Type B pancreatic cell (in vitro differentiated cells): ENCODE data around the gene QSOX1. TPM values are rescaled to one million over a fixed set of nuclear protein-coding genes. Genes with fewer than 3 reads are reported as not detected.

Source experiments
- DNase-seq: peaks from one replicate; pipeline ENCODE4 v3.0.0; 2021; ENCODE audit warnings: mixed read lengths; ENCODE audit not compliant: unreplicated experiment; ENCODE audit errors: extremely low spot score
- H3K27ac Mint-ChIP-seq: 2 replicates; pipeline ENCODE4 v1.8.0; 2021; ENCODE audit warnings: mild to moderate bottlenecking, mixed read lengths
- H3K27me3 Mint-ChIP-seq: 2 replicates; pipeline ENCODE4 v1.8.0; 2021; ENCODE audit warnings: mixed read lengths
- H3K36me3 Mint-ChIP-seq: 2 replicates; pipeline ENCODE4 v1.8.0; 2021; ENCODE audit warnings: mixed read lengths
- H3K4me1 Mint-ChIP-seq: one replicate; pipeline ENCODE4 v1.8.0; 2021; ENCODE audit warnings: mixed read lengths; ENCODE audit not compliant: unreplicated experiment
- H3K4me3 Mint-ChIP-seq: 2 replicates; pipeline ENCODE4 v1.8.0; 2021; ENCODE audit warnings: mild to moderate bottlenecking, mixed read lengths
- H3K9me3 Mint-ChIP-seq: 2 replicates; pipeline ENCODE4 v1.8.0; 2021; ENCODE audit warnings: mixed read lengths
- total RNA-seq: library from RNA; stranded (reverse); gene quantifications from 2 replicates; pipeline ENCODE4 v1.2.1, GENCODE V29; 2021; ENCODE audit warnings: low replicate concordance
- TF ChIP-seq, protein P1 (sequence below): fragments of 200-600 bp; sonication (generic); conservative IDR thresholded peaks from 2 replicates; pipeline ENCODE4 v1.5.0; 2021; ENCODE audit warnings: antibody characterized with exemption, mild to moderate bottlenecking

QSOX1 gene
- total RNA-seq, 1 donor from 2014 or later: 96.0 TPM

DNA sequence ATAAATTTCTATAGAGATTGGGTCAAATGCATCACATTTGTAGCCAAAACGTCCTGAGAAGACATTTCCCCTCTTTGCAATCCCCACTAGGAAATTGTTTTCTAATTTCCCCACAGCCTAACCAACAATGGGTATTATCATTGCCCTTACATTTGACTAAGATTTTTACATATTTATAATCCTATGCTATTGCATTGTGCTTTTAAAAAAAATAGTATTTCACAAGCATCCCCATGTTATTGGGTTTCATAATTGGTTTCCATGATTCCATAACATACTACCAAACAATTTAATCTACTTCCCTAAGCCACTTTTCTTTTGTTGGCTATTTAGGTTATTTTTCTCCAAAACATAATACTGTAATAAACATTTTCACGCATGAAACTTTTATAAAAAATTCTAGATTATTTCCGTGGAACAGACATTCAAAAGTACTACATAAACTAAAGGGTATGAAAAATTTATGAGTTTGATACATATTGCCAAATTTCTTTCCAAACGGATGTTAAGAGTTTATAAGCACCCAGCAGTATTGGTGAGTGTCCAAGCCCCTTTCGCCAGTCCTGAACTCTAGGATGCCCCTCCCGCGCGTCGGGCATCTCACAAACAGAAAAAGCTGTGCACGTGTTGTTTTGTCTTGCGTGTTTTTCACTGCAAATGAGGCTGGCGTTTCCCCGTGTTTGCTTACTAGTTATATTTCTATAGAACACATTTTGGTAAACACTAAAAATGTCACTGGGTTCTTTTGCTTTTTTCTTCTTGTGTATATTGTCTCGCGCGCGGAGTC is 73.4 kb downstream of the QSOX1 start:
- H3K9me3 Mint-ChIP-seq: no peaks in the 10 kb centered on the region
- H3K27me3 Mint-ChIP-seq: peaks cover 92% of the 10 kb centered on the region
- no peaks in the 10 kb centered on the region for H3K36me3 Mint-ChIP-seq
- TF ChIP-seq, protein P1, sequence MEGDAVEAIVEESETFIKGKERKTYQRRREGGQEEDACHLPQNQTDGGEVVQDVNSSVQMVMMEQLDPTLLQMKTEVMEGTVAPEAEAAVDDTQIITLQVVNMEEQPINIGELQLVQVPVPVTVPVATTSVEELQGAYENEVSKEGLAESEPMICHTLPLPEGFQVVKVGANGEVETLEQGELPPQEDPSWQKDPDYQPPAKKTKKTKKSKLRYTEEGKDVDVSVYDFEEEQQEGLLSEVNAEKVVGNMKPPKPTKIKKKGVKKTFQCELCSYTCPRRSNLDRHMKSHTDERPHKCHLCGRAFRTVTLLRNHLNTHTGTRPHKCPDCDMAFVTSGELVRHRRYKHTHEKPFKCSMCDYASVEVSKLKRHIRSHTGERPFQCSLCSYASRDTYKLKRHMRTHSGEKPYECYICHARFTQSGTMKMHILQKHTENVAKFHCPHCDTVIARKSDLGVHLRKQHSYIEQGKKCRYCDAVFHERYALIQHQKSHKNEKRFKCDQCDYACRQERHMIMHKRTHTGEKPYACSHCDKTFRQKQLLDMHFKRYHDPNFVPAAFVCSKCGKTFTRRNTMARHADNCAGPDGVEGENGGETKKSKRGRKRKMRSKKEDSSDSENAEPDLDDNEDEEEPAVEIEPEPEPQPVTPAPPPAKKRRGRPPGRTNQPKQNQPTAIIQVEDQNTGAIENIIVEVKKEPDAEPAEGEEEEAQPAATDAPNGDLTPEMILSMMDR: no peak
- H3K4me3 Mint-ChIP-seq: peak overlapping the region; percentile 79
- no peaks in the 10 kb centered on the region for H3K4me1 Mint-ChIP-seq
- H3K27ac Mint-ChIP-seq: peak overlapping the region; percentile 29
- DNase-seq: no peak

DNA sequence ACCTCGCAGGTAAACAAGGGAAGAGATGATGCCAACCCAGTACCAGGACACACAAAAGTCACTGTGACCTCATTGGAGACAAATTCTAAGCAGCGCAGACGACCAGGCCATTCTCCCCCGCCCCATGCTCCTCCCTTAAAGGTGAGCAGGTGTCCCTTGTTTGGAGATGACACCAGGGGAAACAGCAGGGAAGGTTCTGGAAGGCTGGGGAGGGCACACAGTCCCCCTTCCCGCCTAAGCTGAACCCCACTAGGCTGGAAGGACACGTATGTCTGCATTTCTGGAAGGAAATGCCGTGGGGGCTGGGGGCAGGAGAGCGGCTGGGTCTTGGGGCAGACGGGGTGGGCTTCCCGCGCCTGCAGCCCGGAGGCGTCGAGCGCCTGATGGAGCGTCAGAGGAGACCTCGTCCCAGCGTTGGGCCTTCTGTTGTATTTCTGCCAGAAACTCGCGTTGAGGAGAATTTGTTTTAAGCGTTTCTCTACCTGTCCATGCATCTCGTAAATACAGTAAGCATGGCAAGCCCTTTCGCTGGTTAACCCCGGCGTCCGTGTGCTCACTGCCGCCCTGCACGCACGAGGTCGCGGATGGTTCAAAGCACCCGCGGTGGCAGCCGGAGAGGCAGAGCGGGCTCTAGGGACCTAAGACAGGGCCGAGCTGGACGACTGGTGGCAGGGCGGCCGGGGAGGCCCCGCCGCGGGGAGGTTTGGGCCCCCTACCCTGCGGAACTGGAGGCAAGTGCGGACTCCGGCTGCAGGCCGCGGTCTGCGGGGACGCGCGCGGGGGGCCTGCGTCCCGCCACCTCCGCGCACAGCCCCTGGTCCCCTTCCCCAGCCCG is 74.2 kb downstream of the QSOX1 start:
- no peaks in the 10 kb centered on the region for H3K9me3 Mint-ChIP-seq
- peak overlapping the region; percentile 29 for H3K27ac Mint-ChIP-seq
- peaks cover 2% of the 10 kb centered on the region for H3K4me1 Mint-ChIP-seq

DNA sequence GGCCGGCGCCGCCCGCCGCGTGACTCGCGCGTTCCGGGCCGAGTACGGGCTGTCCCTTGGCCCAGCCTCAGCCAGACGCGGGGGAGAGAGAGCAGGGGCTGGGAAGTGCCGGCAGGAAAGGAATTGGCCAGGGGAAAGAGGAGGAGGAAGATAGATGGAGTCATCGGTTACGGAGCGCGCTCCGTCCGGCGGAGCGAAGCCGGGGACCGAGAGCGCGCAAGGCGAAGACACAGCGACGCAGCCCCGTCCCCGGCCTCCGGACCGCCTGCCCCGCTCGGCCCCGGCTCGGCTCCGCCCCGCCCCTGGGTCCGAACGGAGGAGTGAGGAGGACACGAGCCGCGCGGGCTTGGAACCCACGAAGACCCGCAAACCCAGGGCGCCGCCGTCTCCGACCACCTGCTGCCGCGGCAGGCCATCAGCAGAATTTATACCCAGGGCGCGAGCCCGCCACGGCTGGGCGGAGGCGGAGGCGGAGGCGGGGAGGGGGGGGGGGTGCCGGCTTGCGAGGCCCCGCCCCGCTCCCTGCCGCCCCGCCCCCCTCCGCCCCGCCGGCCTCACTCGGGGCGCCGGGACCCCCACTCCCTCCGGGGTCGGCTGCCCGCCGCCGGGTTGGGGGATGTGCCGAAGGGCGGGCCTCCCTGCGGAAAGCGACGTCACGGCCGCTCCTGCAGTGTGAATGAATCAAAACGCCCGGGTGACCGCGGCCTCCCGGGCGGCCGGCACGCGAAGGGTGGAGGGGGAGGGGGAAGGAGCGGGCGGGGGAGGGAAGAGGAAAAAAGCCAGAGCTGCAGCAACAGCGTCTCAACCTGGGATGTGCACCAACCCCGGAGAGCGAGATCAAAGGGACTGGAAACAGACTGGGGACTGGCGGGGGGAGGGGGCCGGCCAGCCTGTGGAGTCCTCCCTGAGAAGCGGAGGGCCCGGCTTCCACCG is 75.1 kb downstream of the QSOX1 start, which contains the start of gene LHX4:
Gene LHX4, plus strand, starts transcription at position 782 of the 933 bp plus-strand sequence. CDS start 266 bp downstream, outside the sequence.
- Mint-ChIP-seq H3K4me1 (peaks cover 10% of the 10 kb centered on the region), H3K27ac (no peak within 1 kb of the TSS), H3K36me3 (no peaks in the 10 kb centered on the region), H3K27me3 (peaks cover 92% of the 10 kb centered on the region), H3K9me3 (no peaks in the 10 kb centered on the region), H3K4me3 (peak within 1 kb of the TSS; percentile 81)
- TF ChIP-seq, protein P1: no peak
- DNase-seq: no peak

More for the DNA sequence above, 74.2 kb downstream of the QSOX1 start:
- peaks cover 92% of the 10 kb centered on the region for H3K27me3 Mint-ChIP-seq
- DNase-seq: no peak
- TF ChIP-seq, protein P1: no peak
- H3K36me3 Mint-ChIP-seq: no peaks in the 10 kb centered on the region
- H3K4me3 Mint-ChIP-seq: peak overlapping the region; percentile 79

DNA sequence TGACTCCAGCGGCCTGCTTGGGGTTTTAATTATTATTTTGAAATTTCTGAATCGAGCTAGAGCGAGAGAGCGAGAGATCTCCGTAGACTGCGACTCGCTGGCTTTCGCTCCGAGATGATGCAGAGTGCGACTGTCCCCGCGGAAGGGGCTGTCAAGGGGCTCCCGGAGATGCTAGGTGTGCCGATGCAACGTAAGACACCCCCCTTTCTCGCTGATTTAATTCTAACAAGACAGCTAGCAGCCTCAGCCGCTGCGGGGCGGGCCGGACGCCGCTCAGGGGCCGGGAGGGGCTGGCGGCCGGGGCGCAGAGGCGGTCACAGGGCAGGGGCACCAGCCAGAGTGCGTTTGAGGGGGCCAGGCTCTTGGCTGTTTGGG is 75.7 kb downstream of the QSOX1 start:
- Mint-ChIP-seq H3K36me3 (no peaks in the 10 kb centered on the region), H3K4me3 (peak overlapping the region; percentile 81), H3K9me3 (no peaks in the 10 kb centered on the region), H3K27ac (no peak overlapping the region), H3K27me3 (peaks cover 92% of the 10 kb centered on the region), H3K4me1 (peaks cover 10% of the 10 kb centered on the region)
- TF ChIP-seq, protein P1: no peak
- no peak for DNase-seq
